Esophagus (tissue), 2 donors: Measurements from ENCODE around the gene PGM2L1. TPM values are rescaled to one million over a fixed set of nuclear protein-coding genes. Genes with fewer than 3 reads are reported as not detected.
"Not testable (repeated sequence)": the region's sequence is repeated elsewhere in the genome, so short reads cannot be mapped to it uniquely, and the experiment has no call there.

ENCODE experiments used
- H3K27ac ChIP-seq, 2 donors: one replicate each; pipeline ENCODE4 v1.5.1; 2013; ENCODE audit warnings: low read depth in 2 of 2, mild to moderate bottlenecking in 2 of 2, inconsistent platforms in 1 of 2, low read length in 1 of 2, moderate library complexity in 1 of 2
- H3K27me3 ChIP-seq, 2 donors: one replicate each; pipeline ENCODE4 v1.6.1; 2013; ENCODE audit warnings: low read length in 2 of 2, control low read depth in 1 of 2, mild to moderate bottlenecking in 1 of 2; ENCODE audit not compliant: insufficient read depth in 2 of 2, control insufficient read depth in 1 of 2
- H3K36me3 ChIP-seq, 2 donors: one replicate each; pipeline ENCODE4 v1.6.1; 2013; ENCODE audit warnings: low read length in 1 of 2; ENCODE audit not compliant: control insufficient read depth in 2 of 2, insufficient read depth in 2 of 2
- H3K4me1 ChIP-seq, 2 donors: one replicate each; pipeline ENCODE4 v1.6.1; 2013; ENCODE audit warnings: low read length in 1 of 2; ENCODE audit not compliant: control insufficient read depth in 2 of 2, insufficient read depth in 2 of 2
- H3K4me3 ChIP-seq, 2 donors: one replicate each; pipeline ENCODE4 v1.5.1; 2013; ENCODE audit warnings: low read length in 2 of 2, mild to moderate bottlenecking in 2 of 2, low read depth in 1 of 2, moderate library complexity in 1 of 2
- H3K9me3 ChIP-seq, 2 donors: one replicate each; pipeline ENCODE4 v1.6.1; 2013; ENCODE audit warnings: mild to moderate bottlenecking in 2 of 2, low read depth in 1 of 2, low read length in 1 of 2, moderate library complexity in 1 of 2; ENCODE audit not compliant: control insufficient read depth in 2 of 2, insufficient read depth in 1 of 2
- WGBS, 2 donors: extraction: QIAGEN DNeasy Blood & Tissue Kit; methylation state at CpG; one replicate each; pipeline ENCODE4 v1.1.7; 2013; 5-methylcytosine and 5-hydroxymethylcytosine counted together
- polyA plus RNA-seq, 2 donors: library from polyadenylated mRNA; stranded (reverse); fragments of 200-250 nt; gene quantifications; one replicate each; pipeline ENCODE4 v1.2.3, GENCODE V29; 2013
- donor health status: healthy with polysubstance abuse.
- donor health status: Bipolar disorder and iron deficiency.

Gene PGM2L1
- polyA plus RNA-seq, 2 donors, result 0.24 to 0.51 TPM

GRCh38 chr11:74429205-74429604, 31.0 kb upstream of the PGM2L1 start:
- no peaks in the 10 kb centered on the region for H3K4me1 ChIP-seq
- H3K9me3 ChIP-seq, result no peaks in the 10 kb centered on the region
- WGBS, 2 donors, result 73 to 83% methylated on average over 3 of the region's 3 CpGs
- no peaks in the 10 kb centered on the region for H3K27me3 ChIP-seq
- H3K36me3 ChIP-seq, result no peaks in the 10 kb centered on the region
- no peak overlapping the region for H3K27ac ChIP-seq
- no peak overlapping the region for H3K4me3 ChIP-seq

- H3K4me3 ChIP-seq, result no peak overlapping the region
- H3K36me3 ChIP-seq, result no peaks in the 10 kb centered on the region
- no peak overlapping the region for H3K27ac ChIP-seq
- 86 to 93% methylated on average over 4 of the region's 4 CpGs for WGBS, 2 donors
- no peaks in the 10 kb centered on the region for H3K4me1 ChIP-seq
- H3K9me3 ChIP-seq, result no peaks in the 10 kb centered on the region
- H3K27me3 ChIP-seq, result no peaks in the 10 kb centered on the region
Observed at GRCh38 chr11:74427384-74427886, 29.2 kb upstream of the PGM2L1 start.

- H3K4me1 ChIP-seq, result no peaks in the 10 kb centered on the region
- H3K27me3 ChIP-seq, result no peaks in the 10 kb centered on the region
- no peak overlapping the region for H3K4me3 ChIP-seq
- no peaks in the 10 kb centered on the region for H3K36me3 ChIP-seq
- no peak overlapping the region for H3K27ac ChIP-seq
- no peaks in the 10 kb centered on the region for H3K9me3 ChIP-seq
Observed at GRCh38 chr11:74425100-74425499, 26.9 kb upstream of the PGM2L1 start.

GRCh38 chr11:74418509-74418895, 20.3 kb upstream of the PGM2L1 start:
- Histone ChIP-seq H3K27ac (no peak overlapping the region), H3K4me3 (no peak overlapping the region), H3K36me3 (no peaks in the 10 kb centered on the region), H3K4me1 (peaks cover 0 to 7% of the 10 kb centered on the region in 2 donors), H3K27me3 (no peaks in the 10 kb centered on the region), H3K9me3 (no peaks in the 10 kb centered on the region)
- WGBS, 2 donors, result 3 to 31% methylated on average over 1 of the region's 1 CpG

- Histone ChIP-seq H3K9me3 (no peaks in the 10 kb centered on the region), H3K27ac (peak overlapping the region; percentile 55 to 59), H3K27me3 (no peaks in the 10 kb centered on the region), H3K4me3 (no peak overlapping the region), H3K4me1 (peaks cover 0 to 7% of the 10 kb centered on the region in 2 donors), H3K36me3 (no peaks in the 10 kb centered on the region)
- 71 to 87% methylated on average over 4 of the region's 4 CpGs for WGBS, 2 donors
Observed at GRCh38 chr11:74417860-74418508, 19.8 kb upstream of the PGM2L1 start.

GRCh38 chr11:74417379-74417804, 19.2 kb upstream of the PGM2L1 start:
- no peak overlapping the region for H3K4me3 ChIP-seq
- 14 to 29% methylated on average over 1 of the region's 1 CpG for WGBS, 2 donors
- peaks cover 0 to 7% of the 10 kb centered on the region in 2 donors for H3K4me1 ChIP-seq
- no peaks in the 10 kb centered on the region for H3K36me3 ChIP-seq
- H3K27me3 ChIP-seq, result no peaks in the 10 kb centered on the region
- H3K9me3 ChIP-seq, result no peaks in the 10 kb centered on the region
- peak overlapping the region; percentile 55 to 59 for H3K27ac ChIP-seq

GRCh38 chr11:74416974-74417373, 18.7 kb upstream of the PGM2L1 start:
- not testable (repeated sequence) for H3K36me3 ChIP-seq, H3K4me3 ChIP-seq, H3K4me1 ChIP-seq, H3K9me3 ChIP-seq, H3K27ac ChIP-seq, H3K27me3 ChIP-seq
- 47 to 56% methylated on average over 1 of the region's 1 CpG for WGBS, 2 donors

- Histone ChIP-seq H3K27me3 (no peaks in the 10 kb centered on the region), H3K9me3 (no peaks in the 10 kb centered on the region), H3K4me1 (peaks cover 0 to 3% of the 10 kb centered on the region in 2 donors), H3K36me3 (no peaks in the 10 kb centered on the region), H3K4me3 (no peak overlapping the region), H3K27ac (no peak overlapping the region)
- 59 to 62% methylated on average over 11 of the region's 11 CpGs for WGBS, 2 donors
Observed at GRCh38 chr11:74412733-74413359, 14.6 kb upstream of the PGM2L1 start.

- no peak overlapping the region for H3K27ac ChIP-seq
Observed at GRCh38 chr11:74412321-74412720, 14.1 kb upstream of the PGM2L1 start.

GRCh38 chr11:74409633-74410032, 11.4 kb upstream of the PGM2L1 start:
- no peaks in the 10 kb centered on the region for H3K36me3 ChIP-seq
- H3K27ac ChIP-seq, result no peak overlapping the region
- 96 to 99% methylated on average over 2 of the region's 2 CpGs for WGBS, 2 donors
- H3K9me3 ChIP-seq, result no peaks in the 10 kb centered on the region
- no peak overlapping the region for H3K4me3 ChIP-seq
- no peaks in the 10 kb centered on the region for H3K4me1 ChIP-seq
- H3K27me3 ChIP-seq, result no peaks in the 10 kb centered on the region

More at GRCh38 chr11:74412321-74412720, 14.1 kb upstream of the PGM2L1 start:
- H3K27me3 ChIP-seq, result no peaks in the 10 kb centered on the region
- no peak overlapping the region for H3K4me3 ChIP-seq
- no peaks in the 10 kb centered on the region for H3K36me3 ChIP-seq
- WGBS, 2 donors, result 58 to 67% methylated on average over 2 of the region's 2 CpGs
- H3K9me3 ChIP-seq, result no peaks in the 10 kb centered on the region
- H3K4me1 ChIP-seq, result no peaks in the 10 kb centered on the region
